GM19324 (cell line): Measurements from ENCODE around the gene SMAD7.

Experiments
- ATAC-seq: cut with Tn5 transposase; IDR thresholded peaks from one replicate; pipeline ENCODE4 v1.9.1; 2021; ENCODE audit warnings: mild to moderate bottlenecking, moderate library complexity; ENCODE audit not compliant: unreplicated experiment, low FRiP score

SMAD7 gene

GRCh38 chr18:48947560-48947959 is 3.2 kb downstream of the SMAD7 start:
- ATAC-seq: no peak

GRCh38 chr18:48947092-48947491 is 3.7 kb downstream of the SMAD7 start:
- no peak for ATAC-seq

DNA sequence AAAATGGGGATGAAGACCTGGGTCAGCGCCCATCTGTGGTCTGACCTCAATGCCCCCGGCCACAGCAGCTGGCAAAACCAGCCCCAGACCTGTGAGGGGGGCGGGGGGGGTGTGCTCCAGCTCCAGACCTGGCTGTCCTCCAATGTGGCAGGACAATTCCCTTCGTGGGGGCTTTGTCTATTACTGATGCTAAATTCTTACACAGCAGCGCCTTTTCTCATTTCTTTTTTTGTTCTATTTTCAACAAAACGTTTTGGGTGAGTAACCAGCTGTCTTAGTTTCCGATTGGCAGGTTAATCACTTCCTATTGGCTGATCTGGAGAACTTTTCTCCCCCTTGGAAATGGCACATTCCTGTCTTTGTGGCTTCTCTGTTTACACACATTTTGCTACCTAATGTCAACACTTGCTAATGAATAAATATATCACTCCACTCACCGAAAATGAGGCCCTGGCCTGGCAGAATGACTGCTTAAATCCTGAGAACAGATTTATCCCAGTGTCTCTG is 4.4 kb downstream of the SMAD7 start:
- ATAC-seq: no peak

- ATAC-seq: no peak
Observed at GRCh38 chr18:48945953-48946217, 4.9 kb downstream of the SMAD7 start.

DNA sequence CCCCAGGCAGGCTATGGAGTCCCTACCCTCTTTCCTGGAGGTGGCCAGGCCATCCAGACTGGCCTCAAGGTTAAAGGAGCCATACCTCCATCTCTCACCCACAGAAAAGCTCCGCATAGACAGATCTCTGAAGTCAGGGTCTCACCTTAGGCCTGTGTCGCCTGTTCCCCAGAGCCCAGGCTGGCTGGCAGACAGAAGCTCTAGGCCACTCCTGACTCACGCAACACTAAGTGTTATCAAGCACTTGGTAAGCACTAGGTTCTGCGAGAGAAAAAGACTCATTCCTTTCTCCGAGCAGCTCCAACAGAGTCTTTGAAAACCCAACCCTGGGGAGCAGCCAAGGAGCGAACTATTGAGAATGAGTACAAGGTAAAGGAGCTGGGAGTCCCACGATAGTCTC is 6.1 kb downstream of the SMAD7 start:
- ATAC-seq: no peak

- ATAC-seq: no peak
Observed at GRCh38 chr18:48943736-48944527, 6.8 kb downstream of the SMAD7 start.

- no peak for ATAC-seq
Observed at GRCh38 chr18:48943333-48943732, 7.4 kb downstream of the SMAD7 start.

- no peak for ATAC-seq
Observed at GRCh38 chr18:48942554-48943261, 8.1 kb downstream of the SMAD7 start.

- ATAC-seq: no peak
Observed at GRCh38 chr18:48942086-48942485, 8.7 kb downstream of the SMAD7 start.

GRCh38 chr18:48941672-48942071 is 9.1 kb downstream of the SMAD7 start:
- no peak for ATAC-seq

- no peak for ATAC-seq
Observed at GRCh38 chr18:48940854-48941611, 9.7 kb downstream of the SMAD7 start.

- no peak for ATAC-seq
Observed at GRCh38 chr18:48939205-48940097, 11.3 kb downstream of the SMAD7 start.

DNA sequence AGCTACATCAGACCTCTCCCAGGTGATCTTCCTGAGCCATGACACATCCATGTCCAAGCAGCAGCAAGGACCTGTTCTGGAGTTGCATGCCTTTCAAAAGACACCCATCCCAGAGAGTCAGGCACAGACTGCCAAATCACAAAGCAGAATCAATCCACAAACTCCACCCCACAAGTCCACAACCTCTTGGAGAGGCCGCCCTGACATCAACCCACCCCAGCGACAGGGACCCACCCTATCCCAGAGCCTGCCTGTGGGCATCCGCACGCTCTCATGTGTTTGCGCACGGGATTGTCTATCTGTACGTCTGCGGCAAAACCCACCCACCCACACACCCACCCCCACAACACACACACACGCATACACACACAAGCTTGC is 11.9 kb downstream of the SMAD7 start:
- no peak for ATAC-seq

GRCh38 chr18:48937869-48938750 is 12.7 kb downstream of the SMAD7 start:
- ATAC-seq: no peak

GRCh38 chr18:48935433-48935774 is 15.4 kb downstream of the SMAD7 start:
- no peak for ATAC-seq

DNA sequence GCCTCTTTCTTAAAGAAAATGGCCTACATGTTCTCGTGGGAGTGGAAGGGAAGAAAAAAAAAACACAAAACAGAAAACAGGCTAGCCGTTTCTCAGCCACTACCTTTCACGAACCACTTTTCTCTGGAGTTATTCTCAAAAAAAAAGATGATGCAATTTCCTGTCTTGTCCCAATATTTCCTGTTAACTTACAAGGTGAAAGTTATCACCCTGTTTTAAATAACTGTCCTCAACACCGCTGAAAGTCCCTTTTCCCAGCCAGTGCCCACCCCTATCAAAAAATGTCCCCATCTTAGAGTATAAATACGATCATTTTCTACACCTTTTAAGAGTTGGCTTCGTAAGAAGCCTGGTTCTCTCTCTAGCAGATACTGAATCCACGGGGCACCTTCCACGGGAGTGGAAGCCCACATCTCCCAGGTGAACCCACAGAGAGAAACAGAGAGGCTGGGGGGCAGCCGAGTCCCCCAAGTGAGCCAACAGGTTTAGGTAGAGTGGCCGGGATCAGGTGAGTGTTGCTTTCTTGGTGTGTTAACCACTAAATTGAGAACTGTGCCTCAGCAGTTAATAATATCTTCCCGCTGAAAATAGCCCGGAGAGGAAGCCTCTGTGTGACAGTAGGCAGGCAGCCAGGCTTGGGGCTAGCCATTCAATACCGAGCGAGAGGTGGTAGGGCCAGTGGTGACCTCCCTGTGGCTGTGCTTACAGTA is 15.9 kb downstream of the SMAD7 start:
- peak; percentile 59 for ATAC-seq

DNA sequence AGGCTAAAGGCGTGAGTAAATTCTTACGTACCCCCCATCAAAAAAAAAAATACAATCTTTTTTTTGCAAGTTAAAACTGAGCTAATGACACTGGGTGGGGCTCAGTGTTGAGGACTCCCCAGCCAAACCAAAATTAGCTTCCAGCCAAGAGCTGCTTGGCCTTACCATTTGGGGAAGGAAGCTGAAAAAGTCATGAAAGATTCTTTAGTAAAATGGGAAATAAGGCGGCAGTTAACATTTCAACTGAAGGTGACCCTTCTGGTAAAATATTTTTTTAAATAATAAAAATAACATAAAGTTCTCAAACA is 16.4 kb downstream of the SMAD7 start:
- no peak for ATAC-seq

DNA sequence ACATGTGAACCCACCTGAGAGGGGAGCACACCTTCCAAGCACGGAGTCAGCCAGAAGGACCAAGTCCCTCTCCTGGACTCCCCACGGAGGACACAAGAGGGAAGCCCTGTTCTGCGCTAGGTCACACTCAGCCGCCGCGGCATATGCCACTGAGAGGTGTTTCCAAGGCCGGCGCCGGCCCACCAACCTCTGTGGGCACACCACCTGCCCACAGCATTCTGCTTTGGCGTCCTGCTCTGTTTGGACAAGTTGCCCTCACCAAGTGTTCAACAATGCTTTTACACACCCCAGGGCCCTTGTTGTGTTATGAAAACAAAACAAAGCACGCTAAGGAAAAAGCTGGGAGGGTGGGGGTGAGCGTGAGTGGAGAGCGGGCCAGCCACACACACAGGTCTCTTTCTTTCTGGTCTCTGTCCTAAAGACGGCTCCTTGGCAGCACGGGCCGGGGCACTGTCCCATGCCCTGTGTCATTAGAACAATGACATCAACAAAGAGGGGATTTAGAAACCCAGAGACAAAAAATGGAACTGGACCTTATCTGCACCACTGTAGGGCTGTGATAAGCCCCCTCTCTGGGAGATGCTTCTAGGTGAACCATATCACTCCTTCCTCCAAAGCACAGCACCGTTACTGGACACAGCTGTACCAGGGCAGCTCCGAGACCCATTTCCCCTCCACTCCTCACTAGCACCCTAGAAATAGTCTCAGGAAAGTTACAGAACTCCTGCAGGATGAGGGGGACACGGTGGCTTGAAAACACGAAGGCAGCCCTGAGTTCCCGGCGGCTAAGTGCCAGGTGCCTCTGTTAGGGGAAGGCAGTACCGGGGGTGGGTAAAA is 17.0 kb downstream of the SMAD7 start:
- no peak for ATAC-seq
